ENCODE measurements around the gene CALML3. TPM values are rescaled to one million over a fixed set of nuclear protein-coding genes. Genes with fewer than 3 reads are reported as not detected.

CALML3 gene
- total and polyA plus RNA-seq, 2 donors (not counting 1 experiment from before 2014, with no cell fraction given) = not detected

DNA sequence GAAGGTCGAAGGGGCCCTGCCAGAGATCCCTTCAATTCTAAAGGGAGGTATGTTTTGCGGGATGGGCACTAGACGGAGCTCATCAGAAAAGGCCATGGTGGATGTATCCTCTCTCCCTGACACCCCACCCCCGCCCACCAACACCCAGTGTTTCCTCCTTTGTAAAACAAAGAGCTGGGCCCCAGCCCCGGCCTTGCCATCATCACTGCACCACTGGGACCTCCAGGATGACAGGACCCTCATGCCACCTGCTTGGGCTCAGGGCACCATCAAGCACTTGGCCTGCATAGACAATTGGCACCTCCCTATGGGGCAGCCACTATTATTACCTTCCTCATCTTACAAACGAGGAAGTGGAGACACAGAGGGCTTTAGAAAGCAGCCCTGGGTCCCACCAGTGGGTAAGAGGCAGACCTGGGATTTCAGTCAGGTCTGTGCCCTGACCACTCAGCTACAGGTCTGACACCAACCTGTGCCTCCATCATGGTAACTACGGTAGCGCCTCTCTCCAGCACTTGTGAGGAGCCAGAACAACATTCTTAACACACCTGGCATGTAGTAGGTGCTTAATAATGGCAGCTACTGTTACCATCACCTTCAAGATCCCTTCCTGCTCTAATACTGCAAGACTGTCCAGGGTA lies 2.0 kb downstream of the CALML3 start:
- WGBS (ENCODE audit: insufficient coverage) = 79% methylated on average over 7 of the region's 8 CpGs
- Histone ChIP-seq H3K4me2 (replicated peaks; ENCODE audit: low read depth, low read length, poor library complexity, severe bottlenecking) (no peak overlapping the region), H3K79me2 (ENCODE audit: control insufficient read depth, insufficient read depth, low read length) (no peaks in the 10 kb centered on the region), H3K9me3 (ENCODE audit: control extremely low read depth in 1 of 3, control insufficient read depth in 2 of 3, insufficient read depth in 1 of 3, low read length in 2 of 3) (peaks cover 0 to 3% (median 0%) of the 10 kb centered on the region in 3 donors), H4K20me1 (ENCODE audit: control insufficient read depth, insufficient read depth, low read length, poor library complexity, severe bottlenecking) (no peaks in the 10 kb centered on the region), H3K4me3 (ENCODE audit: control extremely low read depth in 1 of 5, extremely low read depth in 1 of 5, insufficient read depth in 1 of 5, low read depth in 2 of 5, low read length in 4 of 5) (no peak overlapping the region), H3K27ac (ENCODE audit: low read length in 2 of 2) (no peak overlapping the region), H3K9ac (ENCODE audit: low read length) (no peak overlapping the region), H2AFZ (ENCODE audit: insufficient read depth, low read depth, low read length, poor library complexity, severe bottlenecking) (no peak overlapping the region), H3K4me1 (ENCODE audit: control insufficient read depth in 2 of 2, insufficient read depth in 2 of 2, low read length in 2 of 2) (no peaks in the 10 kb centered on the region), H3K27me3 (replicated peaks in 1 of 4; ENCODE audit: control extremely low read depth in 1 of 4, control insufficient read depth in 3 of 4, insufficient read depth in 4 of 4, low read length in 3 of 4) (no peaks in the 10 kb centered on the region), H3K36me3 (replicated peaks in 1 of 2; ENCODE audit: control extremely low read depth in 1 of 2, control insufficient read depth in 1 of 2, extremely low read depth in 1 of 2, insufficient read depth in 2 of 2, low read length in 1 of 2) (no peaks in the 10 kb centered on the region)
- DNase-seq = no peak
- H3K4me1 Mint-ChIP-seq = no peaks in the 10 kb centered on the region
- CTCF ChIA-PET = no interaction called here
- TF ChIP-seq, protein P1, sequence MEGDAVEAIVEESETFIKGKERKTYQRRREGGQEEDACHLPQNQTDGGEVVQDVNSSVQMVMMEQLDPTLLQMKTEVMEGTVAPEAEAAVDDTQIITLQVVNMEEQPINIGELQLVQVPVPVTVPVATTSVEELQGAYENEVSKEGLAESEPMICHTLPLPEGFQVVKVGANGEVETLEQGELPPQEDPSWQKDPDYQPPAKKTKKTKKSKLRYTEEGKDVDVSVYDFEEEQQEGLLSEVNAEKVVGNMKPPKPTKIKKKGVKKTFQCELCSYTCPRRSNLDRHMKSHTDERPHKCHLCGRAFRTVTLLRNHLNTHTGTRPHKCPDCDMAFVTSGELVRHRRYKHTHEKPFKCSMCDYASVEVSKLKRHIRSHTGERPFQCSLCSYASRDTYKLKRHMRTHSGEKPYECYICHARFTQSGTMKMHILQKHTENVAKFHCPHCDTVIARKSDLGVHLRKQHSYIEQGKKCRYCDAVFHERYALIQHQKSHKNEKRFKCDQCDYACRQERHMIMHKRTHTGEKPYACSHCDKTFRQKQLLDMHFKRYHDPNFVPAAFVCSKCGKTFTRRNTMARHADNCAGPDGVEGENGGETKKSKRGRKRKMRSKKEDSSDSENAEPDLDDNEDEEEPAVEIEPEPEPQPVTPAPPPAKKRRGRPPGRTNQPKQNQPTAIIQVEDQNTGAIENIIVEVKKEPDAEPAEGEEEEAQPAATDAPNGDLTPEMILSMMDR (IDR thresholded peaks at IDR 0.05) = no peak
- TF ChIP-seq EZH2 (IDR thresholded peaks at IDR 0.05; ENCODE audit: borderline replicate concordance, insufficient read depth, low read depth, low read length, poor library complexity, severe bottlenecking) = no peak
- peaks cover 7% of the 10 kb centered on the region for H3K27me3 Mint-ChIP-seq
- no peaks in the 10 kb centered on the region for H3K9me3 Mint-ChIP-seq (ENCODE audit: insufficient read depth)
- POLR2A ChIA-PET = no interaction called here
- ATAC-seq (ENCODE audit: low read depth) = no peak
- no peak overlapping the region for H3K4me3 Mint-ChIP-seq
- H3K27ac Mint-ChIP-seq = no peak overlapping the region
- intact Hi-C loops (cut with micrococcal nuclease) = no loop called here

DNA sequence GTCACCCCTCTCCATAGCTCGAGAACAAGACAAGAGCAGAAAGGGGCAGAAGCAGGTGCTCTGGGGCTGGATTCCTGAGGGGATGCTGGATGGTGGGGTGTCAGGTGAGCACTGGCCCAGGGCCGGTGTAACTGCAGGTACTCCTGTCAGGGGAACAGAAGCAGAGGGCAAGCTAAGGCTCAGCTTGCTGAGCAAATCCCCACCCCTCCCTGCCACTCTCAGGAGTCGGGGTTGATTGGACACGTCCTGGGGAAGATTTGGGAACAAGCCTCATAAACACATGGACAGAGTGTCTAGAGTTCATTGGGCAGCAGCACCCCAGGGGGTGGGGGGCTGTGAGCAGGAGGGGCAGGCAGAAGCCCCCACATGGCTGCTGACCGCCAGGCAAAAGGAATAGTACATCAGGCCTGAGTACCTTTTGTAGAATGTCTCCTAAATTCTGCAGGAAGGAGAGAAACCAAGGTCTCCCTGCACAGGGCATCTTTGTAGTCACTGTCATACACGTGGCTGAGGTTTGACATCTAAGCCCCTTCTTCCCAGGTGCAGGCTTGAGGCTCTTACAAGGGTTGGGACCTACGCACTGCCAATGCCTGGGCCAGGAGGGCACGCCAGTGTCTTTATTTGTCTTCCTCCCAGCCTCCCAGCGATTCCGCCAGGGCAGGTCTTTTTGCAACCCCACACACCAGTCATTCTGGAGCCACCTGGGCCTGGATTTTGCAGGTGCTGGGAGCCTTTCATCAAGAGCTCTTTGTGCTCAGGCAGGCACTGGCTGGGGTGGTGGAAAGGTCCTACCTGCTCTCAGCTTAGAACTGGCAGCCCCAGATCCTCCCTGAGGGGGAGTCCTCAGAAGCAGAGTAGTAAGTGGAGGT lies 2.8 kb downstream of the CALML3 start:
- ChIA-PET CTCF (no interaction called here), POLR2A (no interaction called here)
- no peak overlapping the region for H3K9ac ChIP-seq (ENCODE audit: low read length)
- no peaks in the 10 kb centered on the region for H3K27me3 ChIP-seq (replicated peaks in 1 of 4; ENCODE audit: control extremely low read depth in 1 of 4, control insufficient read depth in 3 of 4, insufficient read depth in 4 of 4, low read length in 3 of 4)
- H3K4me3 Mint-ChIP-seq = no peak overlapping the region
- H2AFZ ChIP-seq (ENCODE audit: insufficient read depth, low read depth, low read length, poor library complexity, severe bottlenecking) = no peak overlapping the region
- H3K27ac ChIP-seq (ENCODE audit: low read length in 2 of 2) = no peak overlapping the region
- no peak overlapping the region for H3K4me3 ChIP-seq (ENCODE audit: control extremely low read depth in 1 of 5, extremely low read depth in 1 of 5, insufficient read depth in 1 of 5, low read depth in 2 of 5, low read length in 4 of 5)
- H3K27ac Mint-ChIP-seq = no peak overlapping the region
- DNase-seq (no peak), ATAC-seq (ENCODE audit: low read depth) (no peak)
- no peaks in the 10 kb centered on the region for H3K4me1 Mint-ChIP-seq
- peaks cover 7% of the 10 kb centered on the region for H3K27me3 Mint-ChIP-seq
- peaks cover 0 to 3% (median 0%) of the 10 kb centered on the region in 3 donors for H3K9me3 ChIP-seq (ENCODE audit: control extremely low read depth in 1 of 3, control insufficient read depth in 2 of 3, insufficient read depth in 1 of 3, low read length in 2 of 3)
- H3K9me3 Mint-ChIP-seq (ENCODE audit: insufficient read depth) = no peaks in the 10 kb centered on the region
- WGBS (ENCODE audit: insufficient coverage) = 93% methylated on average over 9 of the region's 10 CpGs
- H3K36me3 ChIP-seq (replicated peaks in 1 of 2; ENCODE audit: control extremely low read depth in 1 of 2, control insufficient read depth in 1 of 2, extremely low read depth in 1 of 2, insufficient read depth in 2 of 2, low read length in 1 of 2) = no peaks in the 10 kb centered on the region
- TF ChIP-seq, protein P1 (IDR thresholded peaks at IDR 0.05) = no peak
- TF ChIP-seq EZH2 (IDR thresholded peaks at IDR 0.05; ENCODE audit: borderline replicate concordance, insufficient read depth, low read depth, low read length, poor library complexity, severe bottlenecking) = no peak
- intact Hi-C loops (cut with micrococcal nuclease) = no loop called here
- H3K4me2 ChIP-seq (replicated peaks; ENCODE audit: low read depth, low read length, poor library complexity, severe bottlenecking) = no peak overlapping the region
- H4K20me1 ChIP-seq (ENCODE audit: control insufficient read depth, insufficient read depth, low read length, poor library complexity, severe bottlenecking) = no peaks in the 10 kb centered on the region
- H3K4me1 ChIP-seq (ENCODE audit: control insufficient read depth in 2 of 2, insufficient read depth in 2 of 2, low read length in 2 of 2) = no peaks in the 10 kb centered on the region
- no peaks in the 10 kb centered on the region for H3K79me2 ChIP-seq (ENCODE audit: control insufficient read depth, insufficient read depth, low read length)

Data from B cell (primary cell).